Chondrocyte (in vitro differentiated cells): ENCODE measurements around the gene PLSCR1. TPM values are rescaled to one million over a fixed set of nuclear protein-coding genes. Genes with fewer than 3 reads are reported as not detected.

ENCODE experiments used
- DNase-seq: peaks from one replicate; pipeline ENCODE4 v3.0.0; 2021; ENCODE audit warnings: mixed read lengths, low spot score
- H3K27ac Mint-ChIP-seq: one replicate; pipeline ENCODE4 v1.8.0; 2021; ENCODE audit warnings: mild to moderate bottlenecking, moderate library complexity, mixed read lengths; ENCODE audit not compliant: unreplicated experiment
- H3K27me3 Mint-ChIP-seq: 2 replicates; pipeline ENCODE4 v1.8.0; 2021; ENCODE audit warnings: low read depth, mixed read lengths
- H3K36me3 Mint-ChIP-seq: 2 replicates; pipeline ENCODE4 v1.8.0; 2021; ENCODE audit warnings: low read depth, mixed read lengths
- H3K4me1 Mint-ChIP-seq: 2 replicates; pipeline ENCODE4 v1.8.0; 2021; ENCODE audit warnings: low read depth, mild to moderate bottlenecking, mixed read lengths
- H3K4me3 Mint-ChIP-seq: one replicate; pipeline ENCODE4 v1.8.0; 2021; ENCODE audit warnings: mild to moderate bottlenecking, moderate library complexity, mixed read lengths; ENCODE audit not compliant: unreplicated experiment
- H3K9me3 Mint-ChIP-seq: 2 replicates; pipeline ENCODE4 v1.8.0; 2021; ENCODE audit warnings: low read depth, mixed read lengths
- total RNA-seq: library from RNA; stranded (reverse); gene quantifications from 3 replicates; pipeline ENCODE4 v1.2.1, GENCODE V29; 2021
- TF ChIP-seq, protein P1 (sequence below): fragments of 200-600 bp; sonication (generic); IDR thresholded peaks from 2 replicates; pipeline ENCODE4 v1.5.0; 2021; ENCODE audit warnings: antibody characterized with exemption, mild to moderate bottlenecking, moderate library complexity

Gene PLSCR1
- total RNA-seq, 1 donor from 2014 or later = 21.5 TPM

DNA sequence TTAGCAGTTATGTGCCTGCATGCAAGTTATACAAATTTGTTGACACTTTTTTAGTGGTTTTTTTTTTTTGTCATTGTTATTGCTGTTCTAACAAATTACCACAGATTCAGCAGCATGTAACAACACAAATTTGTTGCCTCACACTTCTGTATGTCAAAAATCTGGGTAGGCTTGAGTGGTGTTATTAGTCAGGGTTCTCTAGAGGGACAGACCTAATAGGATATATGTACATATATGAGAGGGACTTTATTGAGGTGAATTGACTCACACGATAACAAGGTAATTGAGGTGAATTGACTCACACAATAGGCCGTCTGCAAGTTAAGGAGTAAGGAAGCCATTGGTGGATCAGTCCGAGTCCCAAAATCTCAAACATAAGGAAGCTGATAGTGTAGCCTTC, 15.0 kb upstream of the PLSCR1 start:
- TF ChIP-seq, protein P1, sequence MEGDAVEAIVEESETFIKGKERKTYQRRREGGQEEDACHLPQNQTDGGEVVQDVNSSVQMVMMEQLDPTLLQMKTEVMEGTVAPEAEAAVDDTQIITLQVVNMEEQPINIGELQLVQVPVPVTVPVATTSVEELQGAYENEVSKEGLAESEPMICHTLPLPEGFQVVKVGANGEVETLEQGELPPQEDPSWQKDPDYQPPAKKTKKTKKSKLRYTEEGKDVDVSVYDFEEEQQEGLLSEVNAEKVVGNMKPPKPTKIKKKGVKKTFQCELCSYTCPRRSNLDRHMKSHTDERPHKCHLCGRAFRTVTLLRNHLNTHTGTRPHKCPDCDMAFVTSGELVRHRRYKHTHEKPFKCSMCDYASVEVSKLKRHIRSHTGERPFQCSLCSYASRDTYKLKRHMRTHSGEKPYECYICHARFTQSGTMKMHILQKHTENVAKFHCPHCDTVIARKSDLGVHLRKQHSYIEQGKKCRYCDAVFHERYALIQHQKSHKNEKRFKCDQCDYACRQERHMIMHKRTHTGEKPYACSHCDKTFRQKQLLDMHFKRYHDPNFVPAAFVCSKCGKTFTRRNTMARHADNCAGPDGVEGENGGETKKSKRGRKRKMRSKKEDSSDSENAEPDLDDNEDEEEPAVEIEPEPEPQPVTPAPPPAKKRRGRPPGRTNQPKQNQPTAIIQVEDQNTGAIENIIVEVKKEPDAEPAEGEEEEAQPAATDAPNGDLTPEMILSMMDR = no peak
- DNase-seq = no peak
- H3K27me3 Mint-ChIP-seq = no peaks in the 10 kb centered on the region
- peaks cover 3% of the 10 kb centered on the region for H3K4me1 Mint-ChIP-seq
- H3K4me3 Mint-ChIP-seq = no peak overlapping the region
- H3K36me3 Mint-ChIP-seq = no peaks in the 10 kb centered on the region
- H3K27ac Mint-ChIP-seq = no peak overlapping the region
- H3K9me3 Mint-ChIP-seq = peaks cover 7% of the 10 kb centered on the region

GRCh38 chr3:146558781-146559180, 14.4 kb upstream of the PLSCR1 start:
- H3K4me1 Mint-ChIP-seq = peaks cover 6% of the 10 kb centered on the region
- TF ChIP-seq, protein P1 = no peak
- H3K27ac Mint-ChIP-seq = no peak overlapping the region
- DNase-seq = no peak
- H3K27me3 Mint-ChIP-seq = no peaks in the 10 kb centered on the region
- H3K36me3 Mint-ChIP-seq = no peaks in the 10 kb centered on the region
- no peak overlapping the region for H3K4me3 Mint-ChIP-seq
- H3K9me3 Mint-ChIP-seq = peaks cover 7% of the 10 kb centered on the region

GRCh38 chr3:146557745-146558144, 13.3 kb upstream of the PLSCR1 start:
- peaks cover 6% of the 10 kb centered on the region for H3K4me1 Mint-ChIP-seq
- peaks cover 3% of the 10 kb centered on the region for H3K9me3 Mint-ChIP-seq
- no peak overlapping the region for H3K27ac Mint-ChIP-seq
- H3K27me3 Mint-ChIP-seq = no peaks in the 10 kb centered on the region
- H3K4me3 Mint-ChIP-seq = no peak overlapping the region
- TF ChIP-seq, protein P1 = no peak
- H3K36me3 Mint-ChIP-seq = no peaks in the 10 kb centered on the region
- no peak for DNase-seq

- TF ChIP-seq, protein P1 = no peak
- no peak for DNase-seq
- Mint-ChIP-seq H3K4me1 (peaks cover 14% of the 10 kb centered on the region), H3K27me3 (no peaks in the 10 kb centered on the region), H3K36me3 (no peaks in the 10 kb centered on the region), H3K4me3 (no peak overlapping the region), H3K27ac (no peak overlapping the region), H3K9me3 (no peaks in the 10 kb centered on the region)
These were observed 10.9 kb upstream of the PLSCR1 start for GRCh38 chr3:146555311-146555710.

GRCh38 chr3:146554151-146554760, 9.8 kb upstream of the PLSCR1 start:
- TF ChIP-seq, protein P1 = no peak
- H3K27me3 Mint-ChIP-seq = no peaks in the 10 kb centered on the region
- DNase-seq = no peak

More at GRCh38 chr3:146554151-146554760, 9.8 kb upstream of the PLSCR1 start:
- Mint-ChIP-seq H3K9me3 (no peaks in the 10 kb centered on the region), H3K4me1 (peaks cover 18% of the 10 kb centered on the region), H3K27ac (peak overlapping the region; percentile 14), H3K36me3 (no peaks in the 10 kb centered on the region), H3K4me3 (no peak overlapping the region)
